Rectal smooth muscle tissue (tissue), 1 donor: ENCODE results near the gene ATP12A.

ENCODE experiments used
- H3K27ac ChIP-seq: one replicate; pipeline ENCODE4 v1.7.0; 2013; ENCODE audit warnings: low read depth, low read length, inconsistent platforms
- H3K27me3 ChIP-seq: one replicate; pipeline ENCODE4 v1.7.0; 2013; ENCODE audit warnings: low read length; ENCODE audit not compliant: control insufficient read depth, insufficient read depth
- H3K36me3 ChIP-seq: one replicate; pipeline ENCODE4 v1.7.0; 2013; ENCODE audit warnings: low read length; ENCODE audit not compliant: control insufficient read depth, insufficient read depth
- H3K4me1 ChIP-seq: one replicate; pipeline ENCODE4 v1.7.0; 2013; ENCODE audit warnings: low read length; ENCODE audit not compliant: control insufficient read depth, insufficient read depth
- H3K4me3 ChIP-seq: one replicate; pipeline ENCODE4 v1.7.0; 2013; ENCODE audit warnings: low read length
- H3K9ac ChIP-seq: one replicate; pipeline ENCODE4 v1.7.0; 2013; ENCODE audit warnings: low read length

The ATP12A gene

DNA sequence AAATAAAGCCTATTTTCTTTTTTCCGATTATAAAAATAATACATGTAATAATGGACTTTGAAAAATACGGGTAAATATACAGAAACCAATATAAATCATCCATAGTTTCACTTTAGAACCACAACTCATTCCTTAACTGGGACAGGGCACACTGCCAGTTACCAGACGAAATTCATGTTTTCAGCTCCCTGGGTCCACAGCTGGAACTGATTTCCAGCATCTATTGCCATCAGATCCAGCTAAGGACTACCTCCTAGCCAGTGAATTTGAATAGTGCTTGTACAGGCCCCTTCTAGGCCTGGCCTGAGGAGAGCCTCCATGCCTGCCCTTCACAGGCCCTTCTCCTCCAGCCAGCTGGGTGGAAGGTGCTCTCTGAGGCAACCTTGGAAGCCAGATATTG lies 30.0 kb upstream of the ATP12A start:
- no peaks in the 10 kb centered on the region for H3K4me1 ChIP-seq
- H3K27me3 ChIP-seq = no peaks in the 10 kb centered on the region
- no peak overlapping the region for H3K4me3 ChIP-seq
- H3K27ac ChIP-seq = no peak overlapping the region
- H3K36me3 ChIP-seq = no peaks in the 10 kb centered on the region
- H3K9ac ChIP-seq = no peak overlapping the region

DNA sequence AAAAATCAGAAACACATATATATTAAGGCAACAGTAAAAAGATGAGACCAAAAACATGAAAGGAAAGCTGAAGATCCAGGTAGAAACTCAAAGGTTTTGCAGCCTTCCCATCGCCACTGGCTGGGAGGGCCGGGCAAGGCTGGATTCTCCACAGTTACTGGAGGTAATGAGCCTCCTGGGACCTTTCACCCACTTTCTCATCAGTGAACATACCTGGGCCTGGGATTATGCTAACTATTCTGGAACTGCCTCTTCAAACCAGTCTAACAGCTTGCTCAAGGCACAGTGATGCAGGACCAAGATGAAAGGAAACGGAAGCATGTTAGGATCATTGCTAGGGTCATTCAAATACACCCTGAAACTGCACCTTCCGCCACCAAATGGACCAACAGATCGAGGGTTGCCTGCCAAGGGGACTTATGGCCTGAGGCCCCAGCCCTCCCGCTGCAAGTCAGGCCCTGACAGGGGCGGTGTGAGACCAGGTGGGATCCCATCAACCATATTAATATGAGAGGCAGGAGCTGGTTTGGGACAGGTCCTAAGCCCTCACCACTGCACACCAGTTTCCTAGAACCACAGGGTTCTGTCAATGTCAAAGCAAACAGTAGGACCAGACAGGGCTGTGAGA lies 28.4 kb upstream of the ATP12A start:
- Histone ChIP-seq H3K9ac (no peak overlapping the region), H3K36me3 (no peaks in the 10 kb centered on the region), H3K27ac (no peak overlapping the region), H3K4me1 (no peaks in the 10 kb centered on the region), H3K27me3 (no peaks in the 10 kb centered on the region), H3K4me3 (no peak overlapping the region)

DNA sequence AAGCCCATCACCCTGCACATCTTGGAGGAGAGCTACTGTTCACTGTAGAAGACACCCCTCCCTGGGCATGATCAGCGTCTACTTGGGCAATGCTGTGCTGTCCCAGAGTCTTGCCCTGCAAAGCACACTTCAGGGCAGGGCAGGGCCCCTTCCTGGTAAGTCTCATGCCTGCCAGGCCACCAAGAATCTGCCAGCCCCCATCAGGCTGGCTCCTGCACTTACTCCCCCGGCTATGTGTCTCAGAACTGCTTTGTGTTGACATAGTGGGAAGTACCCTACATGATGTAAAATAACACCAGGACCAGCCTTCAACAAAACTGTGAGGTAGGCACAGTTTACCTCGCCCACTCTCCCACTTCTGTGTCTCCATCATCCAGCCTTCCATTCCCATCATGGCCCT lies 27.8 kb upstream of the ATP12A start:
- Histone ChIP-seq H3K4me3 (no peak overlapping the region), H3K4me1 (no peaks in the 10 kb centered on the region), H3K27me3 (no peaks in the 10 kb centered on the region), H3K36me3 (no peaks in the 10 kb centered on the region), H3K9ac (no peak overlapping the region), H3K27ac (no peak overlapping the region)

DNA sequence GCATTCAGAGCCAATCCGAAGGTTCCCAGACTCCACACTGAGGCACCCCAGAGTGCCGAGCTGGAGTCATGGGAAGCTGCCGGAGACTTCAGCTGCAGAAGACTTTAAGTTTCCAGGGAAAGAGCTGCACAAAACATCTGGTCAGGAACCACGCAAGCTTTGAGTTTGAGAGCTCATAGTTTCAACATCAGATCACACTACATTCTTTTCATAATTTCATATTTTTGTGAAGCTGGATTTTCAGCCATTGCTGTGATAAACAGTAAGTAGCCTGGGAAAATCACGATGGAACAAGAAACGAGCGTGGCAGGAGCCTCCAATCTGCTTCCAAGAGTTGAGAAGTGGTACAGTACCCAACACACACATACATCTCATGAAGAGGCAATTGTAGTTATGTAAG lies 25.5 kb upstream of the ATP12A start:
- H3K36me3 ChIP-seq = no peaks in the 10 kb centered on the region
- no peak overlapping the region for H3K4me3 ChIP-seq
- H3K9ac ChIP-seq = no peak overlapping the region
- H3K27me3 ChIP-seq = no peaks in the 10 kb centered on the region
- no peaks in the 10 kb centered on the region for H3K4me1 ChIP-seq
- no peak overlapping the region for H3K27ac ChIP-seq

DNA sequence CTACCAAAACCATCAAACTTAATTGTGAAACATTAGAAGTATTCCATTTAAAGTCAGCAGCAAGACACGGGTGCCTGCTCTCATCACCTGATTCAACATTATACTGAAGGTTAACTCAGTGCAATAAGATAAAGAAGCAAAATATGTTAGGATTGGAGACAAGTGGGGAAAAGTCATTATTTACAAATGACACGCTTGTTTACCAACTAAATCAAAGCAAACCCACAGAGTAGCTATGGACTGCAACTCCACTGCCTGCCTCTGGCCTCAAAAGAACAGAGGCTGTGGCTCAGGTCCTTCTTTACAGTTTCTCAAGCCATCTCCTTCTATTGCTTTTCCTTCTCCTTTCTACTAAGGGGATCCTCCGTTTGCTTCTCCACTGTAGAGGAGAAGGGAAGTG lies 21.0 kb upstream of the ATP12A start:
- no peak overlapping the region for H3K4me3 ChIP-seq
- no peaks in the 10 kb centered on the region for H3K27me3 ChIP-seq
- no peak overlapping the region for H3K27ac ChIP-seq
- H3K4me1 ChIP-seq = no peaks in the 10 kb centered on the region
- H3K9ac ChIP-seq = no peak overlapping the region
- H3K36me3 ChIP-seq = no peaks in the 10 kb centered on the region

DNA sequence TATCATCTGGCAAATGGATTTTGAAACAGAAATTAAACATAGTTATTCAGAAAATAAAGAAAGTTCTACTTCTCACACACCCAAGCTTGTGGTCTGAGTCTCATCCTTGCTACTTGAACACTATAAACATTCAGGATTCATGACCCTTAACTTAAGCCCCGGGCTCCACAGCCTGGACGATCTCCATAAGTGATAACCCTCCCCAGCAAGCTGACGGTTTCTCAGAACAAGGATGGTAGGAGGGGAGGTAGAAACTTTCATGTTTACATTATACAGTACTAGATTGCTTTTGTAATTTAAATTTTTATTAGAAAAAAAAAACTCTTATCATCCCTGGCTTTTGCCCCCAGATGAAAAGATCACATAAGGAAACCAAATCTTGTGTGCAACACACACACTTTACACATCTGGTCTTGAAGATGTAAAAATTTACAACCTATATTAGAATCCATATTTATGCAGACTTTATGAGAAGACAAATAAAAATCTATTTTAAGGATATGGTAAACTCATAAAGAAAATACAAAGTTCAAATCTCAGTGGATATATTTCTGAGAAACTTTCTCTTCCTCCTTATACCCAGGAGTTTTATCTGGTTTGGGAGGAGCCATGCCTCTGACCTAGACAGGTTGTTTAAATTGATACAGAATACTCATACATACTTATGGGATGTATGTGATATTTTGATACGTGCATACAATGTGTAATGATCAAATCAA lies 20.0 kb upstream of the ATP12A start:
- Histone ChIP-seq H3K36me3 (no peaks in the 10 kb centered on the region), H3K4me1 (no peaks in the 10 kb centered on the region), H3K9ac (no peak overlapping the region), H3K27ac (no peak overlapping the region), H3K27me3 (no peaks in the 10 kb centered on the region), H3K4me3 (no peak overlapping the region)

DNA sequence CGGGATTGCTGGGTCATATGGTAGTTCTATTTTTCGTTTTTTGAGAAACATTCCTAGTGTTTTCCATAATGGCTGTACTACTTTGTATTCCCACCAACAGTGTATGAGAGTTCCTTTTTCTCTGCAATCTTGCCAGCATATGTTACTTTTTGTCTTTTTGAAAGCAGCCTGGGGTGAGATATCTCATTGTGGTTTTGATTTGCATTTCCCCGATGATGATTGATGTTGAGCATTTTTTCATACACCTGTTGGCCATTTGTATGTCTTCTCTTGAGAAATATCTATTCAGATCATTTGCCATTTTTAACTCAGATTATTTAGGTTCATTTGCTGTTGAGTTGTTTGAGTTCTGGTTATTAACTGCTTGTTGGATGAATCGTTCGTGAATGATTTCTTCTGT lies 18.5 kb upstream of the ATP12A start:
- Histone ChIP-seq H3K36me3 (no peaks in the 10 kb centered on the region), H3K4me1 (no peaks in the 10 kb centered on the region), H3K27me3 (no peaks in the 10 kb centered on the region), H3K4me3 (no peak overlapping the region), H3K27ac (no peak overlapping the region), H3K9ac (no peak overlapping the region)

DNA sequence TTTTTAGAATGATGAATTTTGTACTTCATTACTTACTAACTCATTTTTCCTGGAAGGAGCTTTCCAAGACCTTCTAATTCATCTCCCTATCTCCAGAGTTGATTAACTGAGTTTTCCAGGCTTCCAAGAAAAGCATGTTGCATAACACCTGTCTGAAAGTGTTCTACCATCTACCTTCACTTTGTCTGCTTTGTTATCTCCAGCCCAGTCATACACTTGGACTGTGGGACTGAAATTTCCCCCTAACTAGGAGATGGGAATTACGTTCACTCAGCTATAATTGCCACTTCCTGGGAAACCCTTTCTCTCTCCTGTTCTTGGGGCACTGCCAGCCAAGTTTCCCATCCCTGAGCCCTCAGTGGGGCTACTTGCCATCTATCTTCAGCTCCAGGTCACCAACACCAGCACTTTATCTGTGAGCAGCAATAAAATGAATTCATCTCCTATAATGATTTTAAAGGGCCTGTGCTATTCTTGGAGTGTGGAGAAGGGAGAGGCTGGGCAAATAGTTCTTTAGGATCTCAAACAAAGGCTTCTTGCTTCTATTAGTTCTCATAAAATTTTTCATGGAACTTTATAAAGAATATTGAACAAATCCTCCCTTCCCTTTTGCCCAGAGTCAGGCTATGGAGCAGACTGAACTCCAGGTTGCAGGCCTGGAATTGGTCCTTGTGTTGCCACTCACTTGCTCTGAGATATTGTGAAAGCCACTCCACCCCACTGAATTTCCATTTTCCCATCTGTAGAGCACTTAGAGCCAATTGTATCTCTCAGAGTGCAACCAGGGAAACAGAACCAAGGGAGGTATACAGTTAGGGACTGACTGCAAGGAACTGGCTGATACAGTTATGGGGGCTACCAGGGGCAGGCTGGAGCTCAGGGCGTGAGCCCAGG lies 17.8 kb upstream of the ATP12A start:
- H3K36me3 ChIP-seq = no peaks in the 10 kb centered on the region
- no peak overlapping the region for H3K27ac ChIP-seq
- H3K4me3 ChIP-seq = no peak overlapping the region
- H3K27me3 ChIP-seq = no peaks in the 10 kb centered on the region
- no peaks in the 10 kb centered on the region for H3K4me1 ChIP-seq
- no peak overlapping the region for H3K9ac ChIP-seq

DNA sequence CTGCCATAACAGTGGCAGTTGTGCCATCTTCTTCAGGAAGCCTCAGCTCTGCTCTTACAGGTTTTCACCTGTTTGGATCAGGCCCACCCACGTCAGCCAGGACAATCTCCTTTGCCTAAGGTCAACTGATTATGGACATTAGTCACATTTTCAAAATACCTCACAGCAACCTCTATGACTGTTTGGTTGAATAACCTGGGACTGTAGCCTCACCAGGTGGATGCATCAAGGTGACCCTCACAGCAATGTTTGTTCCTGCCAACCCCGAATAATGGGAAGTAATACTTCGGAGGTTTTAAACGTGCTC lies 17.2 kb upstream of the ATP12A start:
- H3K4me3 ChIP-seq = no peak overlapping the region
- H3K4me1 ChIP-seq = no peaks in the 10 kb centered on the region
- H3K36me3 ChIP-seq = no peaks in the 10 kb centered on the region
- H3K27ac ChIP-seq = no peak overlapping the region
- H3K9ac ChIP-seq = no peak overlapping the region
- H3K27me3 ChIP-seq = no peaks in the 10 kb centered on the region

DNA sequence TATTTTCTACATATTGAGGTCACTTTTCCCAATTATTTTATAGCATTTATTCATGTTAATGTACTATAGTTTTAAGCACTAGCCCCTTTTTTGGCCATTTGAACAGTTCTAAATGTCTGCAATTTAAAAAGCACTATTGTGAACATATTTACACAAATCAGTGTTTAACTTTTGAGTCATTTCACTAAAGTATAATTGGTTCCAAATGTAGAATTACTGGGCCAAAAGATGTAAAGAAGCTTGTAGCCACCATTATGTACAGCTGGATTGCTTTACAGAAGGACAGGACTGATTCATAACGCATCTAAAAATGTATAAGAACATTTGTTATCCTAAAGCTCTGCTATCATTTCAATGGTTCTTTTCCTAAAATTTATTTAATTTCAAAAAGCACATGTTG lies 16.6 kb upstream of the ATP12A start:
- Histone ChIP-seq H3K36me3 (no peaks in the 10 kb centered on the region), H3K27me3 (no peaks in the 10 kb centered on the region), H3K9ac (no peak overlapping the region), H3K4me1 (no peaks in the 10 kb centered on the region), H3K27ac (no peak overlapping the region), H3K4me3 (no peak overlapping the region)

DNA sequence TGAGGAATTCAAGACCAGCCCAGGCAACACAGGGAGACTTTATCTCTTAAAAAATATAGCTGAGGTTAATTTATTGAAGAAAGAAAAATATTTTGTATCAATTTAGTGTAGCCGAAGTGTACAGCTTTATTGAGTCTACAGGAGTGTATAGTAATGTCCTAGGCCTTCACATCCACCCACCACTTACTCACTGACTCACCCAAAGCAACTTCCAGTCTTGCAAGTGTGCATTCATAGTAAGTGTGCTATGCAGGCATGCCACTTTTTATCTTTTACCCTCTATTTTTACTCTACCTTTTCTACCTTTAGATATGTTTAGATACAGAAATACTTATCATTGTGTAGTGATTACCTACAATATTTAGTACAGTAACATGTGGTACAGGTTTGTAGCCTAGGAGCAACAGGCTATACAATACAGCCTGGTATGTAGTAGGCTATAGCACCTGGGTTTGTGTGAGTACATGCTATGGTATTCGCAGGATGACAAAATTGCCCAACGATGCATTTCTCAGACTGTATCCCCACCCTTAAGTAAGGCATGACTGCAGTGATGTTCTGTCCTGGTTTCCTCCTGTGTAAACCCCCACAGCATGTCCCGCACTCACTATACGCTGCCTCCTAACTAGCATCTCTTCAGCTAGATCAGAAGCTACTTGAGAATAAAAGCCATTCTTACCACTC lies 15.3 kb upstream of the ATP12A start:
- Histone ChIP-seq H3K36me3 (no peaks in the 10 kb centered on the region), H3K4me1 (no peaks in the 10 kb centered on the region)

DNA sequence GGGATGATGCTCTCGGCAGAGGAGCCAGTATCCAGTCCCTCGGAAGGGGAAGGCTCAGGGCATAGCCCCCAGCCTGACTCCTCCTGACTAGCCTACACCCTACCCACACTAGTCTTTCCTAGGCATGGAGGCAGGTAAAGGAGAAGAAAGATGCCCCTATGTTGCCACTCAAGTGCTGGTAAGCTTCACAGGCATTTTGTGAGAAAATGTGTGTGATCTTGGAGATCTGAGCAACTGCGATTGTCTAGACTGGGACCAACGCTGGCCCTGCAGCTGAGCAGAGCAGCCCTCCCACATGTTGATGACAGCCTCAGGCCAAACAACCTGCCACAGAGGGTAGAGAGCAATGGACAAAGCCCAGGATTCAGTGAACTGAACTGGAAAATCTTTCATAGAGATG lies 11.7 kb upstream of the ATP12A start:
- no peak overlapping the region for H3K4me3 ChIP-seq
- H3K36me3 ChIP-seq = no peaks in the 10 kb centered on the region
- no peaks in the 10 kb centered on the region for H3K27me3 ChIP-seq
- no peak overlapping the region for H3K27ac ChIP-seq
- H3K4me1 ChIP-seq = no peaks in the 10 kb centered on the region
- H3K9ac ChIP-seq = no peak overlapping the region

More for the DNA sequence above, 15.3 kb upstream of the ATP12A start:
- no peak overlapping the region for H3K27ac ChIP-seq
- H3K9ac ChIP-seq = no peak overlapping the region
- no peaks in the 10 kb centered on the region for H3K27me3 ChIP-seq
- H3K4me3 ChIP-seq = no peak overlapping the region
